Liver (tissue), 3 donors: ENCODE data around the gene PALM3.

ENCODE experiments used
- EGR1 ChIP-seq, 2 donors: IDR thresholded peaks; 2 replicates each; pipeline ENCODE4 v1.6.1; 2016 to 2018; ENCODE audit warnings: antibody characterized with exemption in 2 of 2, low read depth in 2 of 2
- FOXA2 ChIP-seq: IDR thresholded peaks from 2 replicates; pipeline ENCODE4 v1.6.1; 2016; ENCODE audit warnings: antibody characterized with exemption
- GABPA ChIP-seq, 2 donors: IDR thresholded peaks in 1 of 2; conservative IDR thresholded peaks in 1 of 2; 2 replicates each; pipeline ENCODE4 v1.6.1; 2016; ENCODE audit warnings: antibody characterized with exemption in 2 of 2, mild to moderate bottlenecking in 1 of 2, moderate library complexity in 1 of 2
- JUND ChIP-seq, 2 donors: IDR thresholded peaks; 2 replicates each; pipeline ENCODE4 v1.6.1; 2016; ENCODE audit warnings: antibody characterized with exemption in 2 of 2
- RAD21 ChIP-seq, 2 donors: IDR thresholded peaks; 2 replicates each; pipeline ENCODE4 v1.6.1; 2016; ENCODE audit warnings: antibody characterized with exemption in 2 of 2, mild to moderate bottlenecking in 2 of 2
- RXRA ChIP-seq, 2 donors: IDR thresholded peaks; 2 replicates each; pipeline ENCODE4 v1.6.1; 2017 to 2018; ENCODE audit warnings: antibody characterized with exemption in 2 of 2, mild to moderate bottlenecking in 1 of 2
- SP1 ChIP-seq: IDR thresholded peaks from 2 replicates; pipeline ENCODE4 v1.6.1; 2018; ENCODE audit warnings: antibody characterized with exemption, mild to moderate bottlenecking
- TAF1 ChIP-seq: conservative IDR thresholded peaks from 2 replicates; pipeline ENCODE4 v1.6.1; 2016; ENCODE audit warnings: antibody characterized with exemption, mild to moderate bottlenecking
- YY1 ChIP-seq: IDR thresholded peaks from 2 replicates; pipeline ENCODE4 v1.6.1; 2016; ENCODE audit warnings: antibody characterized with exemption, mild to moderate bottlenecking
- TF ChIP-seq, protein P1 (sequence below): IDR thresholded peaks from 2 replicates; pipeline ENCODE4 v1.6.1; 2016; ENCODE audit warnings: antibody characterized with exemption, mild to moderate bottlenecking
- TF ChIP-seq, protein P2 (sequence below): IDR thresholded peaks from 2 replicates; pipeline ENCODE4 v1.6.1; 2016; ENCODE audit warnings: antibody characterized with exemption
- TF ChIP-seq, protein P3 (sequence below): fragments of 150-350 bp; IDR thresholded peaks from 2 replicates; pipeline ENCODE4 v1.5.1; 2017; ENCODE audit warnings: improper control_type of control experiment, low read depth, low read length; ENCODE audit not compliant: missing input control
- TF ChIP-seq, protein P4 (sequence below): IDR thresholded peaks from 2 replicates; pipeline ENCODE4 v1.6.1; 2016; ENCODE audit warnings: antibody characterized with exemption
- TF ChIP-seq, protein P5 (sequence below): IDR thresholded peaks from 2 replicates; pipeline ENCODE4 v1.6.1; 2016; ENCODE audit warnings: antibody characterized with exemption
- donor health status: healthy.
- donor health status: healthy.

DNA sequence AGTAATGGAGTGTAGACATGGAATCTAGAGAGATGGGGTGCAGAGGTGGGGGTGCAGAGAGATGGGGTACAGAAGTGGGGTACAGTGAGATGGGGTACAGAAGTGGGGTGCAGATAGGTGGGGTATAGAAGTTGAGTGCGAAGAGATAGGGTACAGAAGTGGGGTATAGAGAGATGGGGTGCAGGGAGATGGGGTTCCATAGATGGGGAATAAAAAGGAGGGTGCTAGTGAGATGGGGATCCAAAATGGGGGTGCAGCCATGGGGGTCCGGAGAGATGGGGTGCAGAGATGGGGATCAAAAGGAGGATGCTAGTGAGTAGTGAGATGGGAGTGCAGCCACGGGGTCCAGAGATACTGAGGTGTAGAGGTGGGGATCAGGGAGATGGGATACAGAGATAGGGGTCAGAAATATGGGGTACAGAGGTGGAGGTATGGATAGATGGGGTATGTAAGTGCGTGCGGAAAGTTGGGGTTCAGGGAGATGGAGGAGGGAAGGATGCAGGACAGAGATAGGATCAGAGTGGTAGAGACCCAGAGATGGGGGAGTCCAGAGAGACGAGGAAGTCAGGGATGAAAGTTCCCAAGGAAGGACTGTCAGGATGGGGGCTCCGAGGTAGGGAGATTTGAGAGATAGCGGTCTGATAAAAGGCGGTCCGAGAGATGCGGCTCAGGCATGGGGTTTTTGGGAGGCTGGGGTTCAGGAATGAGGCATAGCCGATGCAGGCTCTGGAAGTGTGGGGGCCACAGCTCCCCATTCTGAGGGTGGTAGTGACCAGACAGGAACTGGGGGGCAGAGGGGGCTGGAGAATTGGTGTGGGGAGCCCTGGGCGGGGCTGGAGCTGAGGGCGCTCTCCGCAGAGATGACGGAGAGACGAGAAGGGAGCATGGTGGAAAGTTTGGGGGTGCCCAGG, 3.4 kb downstream of the PALM3 start:
- TF ChIP-seq, protein P1, sequence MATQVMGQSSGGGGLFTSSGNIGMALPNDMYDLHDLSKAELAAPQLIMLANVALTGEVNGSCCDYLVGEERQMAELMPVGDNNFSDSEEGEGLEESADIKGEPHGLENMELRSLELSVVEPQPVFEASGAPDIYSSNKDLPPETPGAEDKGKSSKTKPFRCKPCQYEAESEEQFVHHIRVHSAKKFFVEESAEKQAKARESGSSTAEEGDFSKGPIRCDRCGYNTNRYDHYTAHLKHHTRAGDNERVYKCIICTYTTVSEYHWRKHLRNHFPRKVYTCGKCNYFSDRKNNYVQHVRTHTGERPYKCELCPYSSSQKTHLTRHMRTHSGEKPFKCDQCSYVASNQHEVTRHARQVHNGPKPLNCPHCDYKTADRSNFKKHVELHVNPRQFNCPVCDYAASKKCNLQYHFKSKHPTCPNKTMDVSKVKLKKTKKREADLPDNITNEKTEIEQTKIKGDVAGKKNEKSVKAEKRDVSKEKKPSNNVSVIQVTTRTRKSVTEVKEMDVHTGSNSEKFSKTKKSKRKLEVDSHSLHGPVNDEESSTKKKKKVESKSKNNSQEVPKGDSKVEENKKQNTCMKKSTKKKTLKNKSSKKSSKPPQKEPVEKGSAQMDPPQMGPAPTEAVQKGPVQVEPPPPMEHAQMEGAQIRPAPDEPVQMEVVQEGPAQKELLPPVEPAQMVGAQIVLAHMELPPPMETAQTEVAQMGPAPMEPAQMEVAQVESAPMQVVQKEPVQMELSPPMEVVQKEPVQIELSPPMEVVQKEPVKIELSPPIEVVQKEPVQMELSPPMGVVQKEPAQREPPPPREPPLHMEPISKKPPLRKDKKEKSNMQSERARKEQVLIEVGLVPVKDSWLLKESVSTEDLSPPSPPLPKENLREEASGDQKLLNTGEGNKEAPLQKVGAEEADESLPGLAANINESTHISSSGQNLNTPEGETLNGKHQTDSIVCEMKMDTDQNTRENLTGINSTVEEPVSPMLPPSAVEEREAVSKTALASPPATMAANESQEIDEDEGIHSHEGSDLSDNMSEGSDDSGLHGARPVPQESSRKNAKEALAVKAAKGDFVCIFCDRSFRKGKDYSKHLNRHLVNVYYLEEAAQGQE = no peak
- TF ChIP-seq, protein P2, sequence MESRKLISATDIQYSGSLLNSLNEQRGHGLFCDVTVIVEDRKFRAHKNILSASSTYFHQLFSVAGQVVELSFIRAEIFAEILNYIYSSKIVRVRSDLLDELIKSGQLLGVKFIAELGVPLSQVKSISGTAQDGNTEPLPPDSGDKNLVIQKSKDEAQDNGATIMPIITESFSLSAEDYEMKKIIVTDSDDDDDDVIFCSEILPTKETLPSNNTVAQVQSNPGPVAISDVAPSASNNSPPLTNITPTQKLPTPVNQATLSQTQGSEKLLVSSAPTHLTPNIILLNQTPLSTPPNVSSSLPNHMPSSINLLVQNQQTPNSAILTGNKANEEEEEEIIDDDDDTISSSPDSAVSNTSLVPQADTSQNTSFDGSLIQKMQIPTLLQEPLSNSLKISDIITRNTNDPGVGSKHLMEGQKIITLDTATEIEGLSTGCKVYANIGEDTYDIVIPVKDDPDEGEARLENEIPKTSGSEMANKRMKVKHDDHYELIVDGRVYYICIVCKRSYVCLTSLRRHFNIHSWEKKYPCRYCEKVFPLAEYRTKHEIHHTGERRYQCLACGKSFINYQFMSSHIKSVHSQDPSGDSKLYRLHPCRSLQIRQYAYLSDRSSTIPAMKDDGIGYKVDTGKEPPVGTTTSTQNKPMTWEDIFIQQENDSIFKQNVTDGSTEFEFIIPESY = no peak
- TF ChIP-seq EGR1 (IDR thresholded peaks at IDR 0.05; ENCODE audit: low read depth in 2 of 2) (no peak), GABPA (IDR thresholded peaks at IDR 0.05 in 1 of 2, conservative IDR thresholded peaks at IDR 0.05 in 1 of 2) (no peak), JUND (IDR thresholded peaks at IDR 0.05) (no peak), TAF1 (no peak), YY1 (no peak), SP1 (no peak), FOXA2 (no peak), RXRA (IDR thresholded peaks at IDR 0.05) (no peak), RAD21 (IDR thresholded peaks at IDR 0.05) (no peak)
- TF ChIP-seq, protein P3, sequence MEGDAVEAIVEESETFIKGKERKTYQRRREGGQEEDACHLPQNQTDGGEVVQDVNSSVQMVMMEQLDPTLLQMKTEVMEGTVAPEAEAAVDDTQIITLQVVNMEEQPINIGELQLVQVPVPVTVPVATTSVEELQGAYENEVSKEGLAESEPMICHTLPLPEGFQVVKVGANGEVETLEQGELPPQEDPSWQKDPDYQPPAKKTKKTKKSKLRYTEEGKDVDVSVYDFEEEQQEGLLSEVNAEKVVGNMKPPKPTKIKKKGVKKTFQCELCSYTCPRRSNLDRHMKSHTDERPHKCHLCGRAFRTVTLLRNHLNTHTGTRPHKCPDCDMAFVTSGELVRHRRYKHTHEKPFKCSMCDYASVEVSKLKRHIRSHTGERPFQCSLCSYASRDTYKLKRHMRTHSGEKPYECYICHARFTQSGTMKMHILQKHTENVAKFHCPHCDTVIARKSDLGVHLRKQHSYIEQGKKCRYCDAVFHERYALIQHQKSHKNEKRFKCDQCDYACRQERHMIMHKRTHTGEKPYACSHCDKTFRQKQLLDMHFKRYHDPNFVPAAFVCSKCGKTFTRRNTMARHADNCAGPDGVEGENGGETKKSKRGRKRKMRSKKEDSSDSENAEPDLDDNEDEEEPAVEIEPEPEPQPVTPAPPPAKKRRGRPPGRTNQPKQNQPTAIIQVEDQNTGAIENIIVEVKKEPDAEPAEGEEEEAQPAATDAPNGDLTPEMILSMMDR = no peak
- TF ChIP-seq, protein P4, sequence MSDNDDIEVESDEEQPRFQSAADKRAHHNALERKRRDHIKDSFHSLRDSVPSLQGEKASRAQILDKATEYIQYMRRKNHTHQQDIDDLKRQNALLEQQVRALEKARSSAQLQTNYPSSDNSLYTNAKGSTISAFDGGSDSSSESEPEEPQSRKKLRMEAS = no peak
- TF ChIP-seq, protein P5, sequence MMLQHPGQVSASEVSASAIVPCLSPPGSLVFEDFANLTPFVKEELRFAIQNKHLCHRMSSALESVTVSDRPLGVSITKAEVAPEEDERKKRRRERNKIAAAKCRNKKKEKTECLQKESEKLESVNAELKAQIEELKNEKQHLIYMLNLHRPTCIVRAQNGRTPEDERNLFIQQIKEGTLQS = no peak
